Activated T-cell treated with anti-CD3 and anti-CD28 coated beads for 24 hours (primary cell): ENCODE data around the gene ARHGAP10.

Source experiments
- DNase-seq: peaks from one replicate; pipeline ENCODE4 v3.0.0-alpha.2; 2020; ENCODE audit warnings: low read depth

ARHGAP10 gene

GRCh38 chr4:147770831-147771230 lies 38.9 kb downstream of the ARHGAP10 start:
- DNase-seq, result no peak

DNA sequence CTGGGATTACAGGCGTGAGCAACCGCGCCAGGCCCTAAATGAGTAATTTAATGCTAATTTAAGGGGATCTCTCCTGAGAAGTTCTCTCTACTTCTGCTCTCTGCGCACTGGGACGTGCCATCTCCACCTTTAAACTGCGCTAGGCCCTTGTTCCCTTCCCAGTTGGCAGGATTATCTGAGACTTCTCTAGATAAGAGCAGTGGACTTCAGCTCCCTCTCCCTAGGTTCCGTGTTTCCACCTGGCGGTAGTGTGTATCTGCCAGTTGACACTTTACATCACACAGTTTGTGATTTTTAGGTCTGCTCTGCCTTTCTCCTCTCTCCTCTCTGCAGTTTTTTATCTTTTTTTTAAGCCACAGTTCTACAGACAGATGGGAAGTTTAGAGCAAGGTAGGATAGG lies 40.2 kb downstream of the ARHGAP10 start:
- DNase-seq, result no peak

- no peak for DNase-seq
Observed at GRCh38 chr4:147772459-147772969, 40.6 kb downstream of the ARHGAP10 start.

DNA sequence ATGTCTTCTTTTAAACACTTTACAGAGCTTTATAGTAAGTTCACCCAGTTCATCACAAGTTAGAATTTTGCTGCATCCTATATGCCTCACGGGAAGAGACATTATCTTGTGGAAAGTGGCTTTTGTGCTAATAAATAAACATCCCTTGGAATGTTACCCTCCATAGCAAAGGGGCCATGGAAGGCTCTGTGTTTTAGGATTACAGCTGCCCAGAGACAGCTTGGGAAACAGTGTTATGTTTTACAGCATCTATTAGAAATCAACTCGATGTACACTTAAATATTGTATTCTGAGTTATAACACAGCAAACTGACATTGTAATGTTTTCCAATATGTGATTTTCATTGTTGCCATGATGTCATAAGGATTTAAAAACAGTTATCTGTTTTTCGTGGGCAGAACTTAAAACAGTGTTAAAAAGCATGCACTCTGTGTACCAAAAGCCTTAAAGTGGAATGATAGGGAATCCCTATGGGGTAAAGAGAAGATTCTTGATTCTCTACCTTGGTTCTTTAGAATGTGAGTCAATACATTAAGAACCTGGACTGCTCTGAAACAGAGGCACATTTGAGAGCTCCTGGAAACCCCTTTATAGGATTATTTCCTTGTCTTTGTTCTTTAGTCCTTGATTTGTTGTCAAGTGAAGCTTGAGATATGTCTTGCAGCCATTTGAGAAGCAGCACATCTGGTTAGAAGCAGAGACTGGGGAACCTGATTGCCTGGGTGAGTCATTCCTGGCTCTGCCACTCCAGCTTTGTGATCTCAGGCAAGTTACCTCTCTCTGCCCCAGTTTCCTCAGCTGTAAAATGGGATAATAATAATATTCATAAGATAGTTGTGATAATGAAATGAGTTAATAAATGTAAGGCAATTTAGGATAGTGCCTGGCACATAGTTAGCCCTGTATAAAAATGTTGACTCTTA lies 41.6 kb downstream of the ARHGAP10 start:
- no peak for DNase-seq

DNA sequence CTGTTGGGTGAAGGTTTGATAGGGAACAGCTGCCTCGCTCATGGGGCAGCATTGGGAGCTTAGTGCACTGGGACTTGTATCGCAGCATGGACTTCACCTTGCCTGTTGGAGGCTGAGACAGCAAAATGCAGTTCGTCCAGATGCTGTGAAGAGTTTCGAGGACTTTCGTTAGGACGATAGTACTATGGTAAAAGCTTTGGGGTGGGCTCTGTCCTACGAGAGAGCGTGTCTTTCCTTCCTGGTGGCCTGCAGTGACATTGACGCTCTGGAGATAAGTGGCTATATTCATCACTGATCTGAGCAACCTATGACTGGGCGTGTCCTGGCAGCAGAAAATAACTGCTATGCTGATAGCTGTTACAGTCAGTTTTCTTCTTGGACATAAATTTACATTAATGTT lies 44.8 kb downstream of the ARHGAP10 start:
- DNase-seq, result no peak

DNA sequence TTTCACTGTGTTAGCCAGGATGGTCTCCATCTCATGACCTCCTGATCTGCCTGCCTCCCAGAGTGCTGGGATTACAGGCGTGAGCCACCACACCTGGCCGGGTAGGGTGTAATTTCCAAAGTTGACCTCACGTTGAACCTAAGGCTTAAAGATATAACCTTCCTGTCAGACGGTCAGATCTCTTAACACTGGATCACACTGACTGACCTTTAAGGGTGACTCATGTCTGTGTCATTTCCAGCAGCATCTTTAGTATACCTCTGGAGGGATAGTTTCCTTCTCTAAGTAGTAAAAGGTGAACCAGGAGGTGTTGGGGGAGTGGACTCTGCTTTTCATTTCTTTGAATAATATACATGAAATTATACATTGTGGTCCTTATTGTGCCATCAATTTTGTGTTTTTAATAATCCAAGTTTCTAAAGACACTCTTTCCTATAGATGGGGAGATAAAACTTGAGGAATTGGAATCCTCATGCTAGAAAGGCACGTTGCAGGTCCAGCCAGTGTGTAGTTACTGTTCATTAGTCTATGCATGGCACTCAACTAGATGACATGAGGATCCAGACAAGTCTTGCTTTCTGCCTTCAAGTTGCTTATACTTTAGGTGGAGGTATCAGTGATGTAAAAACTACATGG lies 45.7 kb downstream of the ARHGAP10 start:
- no peak for DNase-seq

DNA sequence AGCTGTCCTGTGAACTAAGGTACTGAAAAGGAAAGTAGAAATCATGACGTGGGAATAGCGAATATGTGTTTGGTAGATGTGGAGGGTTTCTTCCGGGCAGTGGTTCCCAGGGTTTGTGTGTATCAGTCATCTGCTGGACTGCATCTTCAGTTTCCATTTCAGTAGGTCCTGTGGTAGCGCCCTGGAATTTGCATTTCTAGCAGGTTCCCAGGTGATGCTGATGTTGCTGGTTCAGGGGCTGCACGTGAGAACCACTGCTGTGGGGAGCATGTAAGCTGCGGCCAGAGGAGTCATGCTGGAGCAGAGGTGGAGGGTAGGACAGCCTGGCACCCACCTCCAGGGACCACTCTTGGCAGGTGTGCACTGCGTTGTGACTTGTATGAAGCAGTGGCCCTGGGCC lies 47.1 kb downstream of the ARHGAP10 start:
- DNase-seq, result no peak

DNA sequence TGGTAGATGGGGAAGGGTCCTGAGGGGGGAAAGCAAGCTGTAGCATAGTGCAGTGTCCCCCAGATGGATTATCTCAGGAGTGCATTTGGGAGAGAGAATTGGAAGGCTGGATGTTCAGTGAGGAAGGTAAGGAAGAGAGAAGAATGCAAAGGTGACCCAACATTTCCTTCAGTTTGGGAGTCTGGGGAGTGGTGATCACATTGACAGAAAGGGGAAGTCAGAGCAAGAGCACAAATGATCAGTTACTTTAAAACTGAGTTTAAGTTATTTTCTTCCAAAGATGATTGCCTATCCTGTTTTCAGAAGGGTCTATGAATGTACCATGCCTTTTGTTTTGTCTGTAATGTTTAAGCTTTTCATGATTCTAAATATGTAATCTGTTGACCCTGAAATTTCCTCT lies 47.6 kb downstream of the ARHGAP10 start:
- DNase-seq, result no peak

- DNase-seq, result no peak
Observed at GRCh38 chr4:147780137-147780777, 48.4 kb downstream of the ARHGAP10 start.

DNA sequence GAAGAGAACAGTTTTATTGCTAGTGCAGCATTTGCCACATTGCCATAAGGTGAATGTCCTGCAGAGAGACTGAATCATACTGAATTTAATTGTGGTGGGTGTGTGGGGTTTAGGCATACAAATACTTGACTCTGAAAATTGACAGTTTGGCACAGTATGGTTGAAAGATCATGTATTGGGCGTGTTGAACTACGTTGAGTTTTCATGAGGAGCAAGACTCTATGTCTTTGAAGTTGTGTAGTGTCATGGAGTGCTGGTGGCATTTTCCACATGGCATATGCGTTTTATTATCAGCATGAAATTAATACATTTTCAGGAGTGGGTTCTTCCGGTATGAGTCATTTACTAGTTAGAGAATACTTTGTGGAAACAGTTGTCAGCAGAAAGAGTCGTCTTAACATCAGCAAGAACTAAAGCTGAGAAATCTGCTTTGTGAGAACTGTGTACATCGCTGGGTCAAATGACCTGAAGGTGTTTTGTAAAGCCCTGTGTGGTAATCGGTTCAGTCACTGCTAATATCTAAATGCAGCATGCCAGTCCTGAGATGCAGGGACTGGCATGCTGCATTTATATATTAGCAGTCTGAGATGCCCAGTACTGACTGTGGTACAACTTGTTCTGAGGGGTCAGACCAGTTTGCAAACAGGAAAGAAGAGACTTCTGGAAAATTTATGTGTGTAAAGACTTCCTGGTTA lies 50.3 kb downstream of the ARHGAP10 start:
- no peak for DNase-seq

- DNase-seq, result no peak
Observed at GRCh38 chr4:147785129-147785528, 53.2 kb downstream of the ARHGAP10 start.

DNA sequence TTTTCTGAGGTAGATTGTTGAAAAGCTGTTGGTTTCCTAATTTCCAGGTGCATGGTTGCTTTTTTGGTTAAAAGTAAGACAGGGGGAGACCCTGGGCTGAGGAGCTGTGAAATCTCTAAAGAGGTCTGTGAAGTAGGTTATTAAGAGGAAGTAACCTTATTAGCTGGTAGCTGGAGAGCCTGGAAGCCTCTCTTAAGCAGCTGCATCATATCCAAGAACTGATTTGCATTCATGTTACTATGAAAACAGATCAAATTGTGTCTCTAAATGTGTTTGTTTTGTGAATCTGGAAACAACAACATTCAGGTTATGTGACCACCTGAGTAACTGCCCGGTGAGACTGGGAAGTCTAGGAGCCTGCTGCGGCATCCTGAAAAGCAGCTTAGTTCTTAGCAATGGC lies 54.1 kb downstream of the ARHGAP10 start:
- DNase-seq, result no peak

GRCh38 chr4:147786531-147786930 lies 54.6 kb downstream of the ARHGAP10 start:
- DNase-seq, result no peak

GRCh38 chr4:147787204-147787603 lies 55.3 kb downstream of the ARHGAP10 start:
- DNase-seq, result no peak

- no peak for DNase-seq
Observed at GRCh38 chr4:147788791-147789190, 56.9 kb downstream of the ARHGAP10 start.

GRCh38 chr4:147789596-147789995 lies 57.7 kb downstream of the ARHGAP10 start:
- DNase-seq, result no peak

- DNase-seq, result no peak
Observed at GRCh38 chr4:147790412-147790811, 58.5 kb downstream of the ARHGAP10 start.

- no peak for DNase-seq
Observed at GRCh38 chr4:147791341-147791740, 59.5 kb downstream of the ARHGAP10 start.

GRCh38 chr4:147791865-147792264 lies 60.0 kb downstream of the ARHGAP10 start:
- DNase-seq, result no peak

DNA sequence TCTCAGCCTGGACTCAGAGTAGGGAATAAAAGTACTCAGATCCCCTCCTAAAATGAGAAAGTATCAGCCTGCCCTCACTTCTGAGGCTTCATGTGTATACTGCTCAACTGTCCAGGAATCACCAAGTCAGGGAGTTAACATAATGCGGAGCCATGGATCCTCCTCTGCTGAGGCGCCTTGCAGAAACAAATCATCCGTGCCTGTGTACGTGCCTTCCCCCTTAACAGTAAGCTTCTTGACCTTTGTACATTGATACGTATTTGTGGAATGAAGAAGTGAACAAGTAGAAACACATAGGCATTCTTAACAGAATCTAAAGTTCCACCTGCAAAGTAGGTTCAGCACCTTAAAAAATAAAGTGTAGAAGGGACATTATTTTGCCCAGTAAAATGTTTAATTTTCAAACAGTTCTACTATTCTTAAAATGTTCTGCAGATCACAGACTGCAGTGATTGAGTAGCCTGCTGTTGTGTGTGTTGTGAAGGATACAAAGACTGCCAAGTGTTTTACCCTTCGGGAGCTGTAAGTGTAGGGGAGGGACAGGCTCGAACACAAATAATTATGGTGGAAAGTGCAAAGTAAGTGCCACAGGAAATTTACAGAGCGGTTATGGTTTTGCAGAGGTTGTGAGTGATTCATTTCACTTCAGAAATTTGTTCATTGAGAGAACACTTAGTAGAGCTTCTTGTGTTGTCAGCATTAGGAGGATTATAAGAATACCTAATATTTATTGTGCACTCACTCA lies 61.9 kb downstream of the ARHGAP10 start:
- no peak for DNase-seq

DNA sequence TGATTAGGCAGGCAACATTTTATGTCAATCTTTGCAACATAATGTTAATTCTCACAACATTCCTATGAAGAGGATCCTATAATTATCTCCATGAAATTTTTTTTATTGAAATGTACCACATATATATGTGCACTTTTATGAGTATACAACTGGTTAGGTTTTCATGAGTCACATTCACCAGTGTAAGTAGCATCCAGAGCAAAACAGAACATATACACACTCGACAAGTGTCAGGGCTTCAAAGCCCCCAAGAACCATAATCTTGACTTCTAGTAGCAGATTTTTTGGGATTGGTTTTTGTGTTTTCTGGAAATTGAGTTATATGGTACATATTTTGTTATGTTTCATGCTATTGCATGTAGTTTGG lies 62.4 kb downstream of the ARHGAP10 start:
- DNase-seq, result no peak
